Upper lobe of left lung (tissue), 6 donors: Measurements from ENCODE around the gene EVA1A. TPM values are rescaled to one million over a fixed set of nuclear protein-coding genes. Genes with fewer than 3 reads are reported as not detected.

Experiments used
- ATAC-seq, 2 donors: fragments of 200-7000 bp; cut with Tn5 transposase; one replicate each; pipeline ENCODE4 v1.9.1; 2022; ENCODE audit warnings: mild to moderate bottlenecking in 2 of 2, moderate library complexity in 2 of 2; ENCODE audit not compliant: low FRiP score in 2 of 2
- DNase-seq, 2 donors: peaks; one replicate each; pipeline ENCODE4 v3.0.0-alpha.2; 2019 to 2020
- H3K27ac ChIP-seq, 4 donors: fragments of 200-600 bp; sonication (generic); one replicate each; pipeline ENCODE4 v1.5.1; 2016 to 2019
- H3K27me3 ChIP-seq, 4 donors: fragments of 200-600 bp; sonication (generic); one replicate each; pipeline ENCODE4 v1.5.1; 2017 to 2019
- H3K36me3 ChIP-seq, 4 donors: fragments of 200-600 bp; sonication (generic); one replicate each; pipeline ENCODE4 v1.5.1; 2016 to 2019
- H3K4me1 ChIP-seq, 4 donors: fragments of 200-600 bp; sonication (generic); one replicate each; pipeline ENCODE4 v1.5.1; 2018 to 2019
- H3K4me3 ChIP-seq, 4 donors: fragments of 200-600 bp; sonication (generic); one replicate each; pipeline ENCODE4 v1.5.1; 2017 to 2019; ENCODE audit warnings: mild to moderate bottlenecking in 2 of 4, moderate library complexity in 1 of 4
- H3K9me3 ChIP-seq, 4 donors: fragments of 200-600 bp; sonication (generic); one replicate each; pipeline ENCODE4 v1.5.1; 2018 to 2019
- CTCF ChIP-seq, 6 experiments: fragments of 450-650 bp in 4 of 6; fragments of 200-600 bp in 2 of 6; sonication (generic) in 2 of 6; IDR thresholded peaks; one replicate each; pipeline ENCODE4 v1.5.1; 2016 to 2019; ENCODE audit warnings: antibody characterized with exemption in 6 of 6
- EP300 ChIP-seq, 4 donors: sonication (generic); formaldehyde crosslinking; IDR thresholded peaks; one replicate each; pipeline ENCODE4 v1.5.1; 2017; ENCODE audit warnings: antibody characterized with exemption in 4 of 4, control low read depth in 2 of 4
- POLR2A ChIP-seq, 4 donors: fragments of 450-650 bp; IDR thresholded peaks; one replicate each; pipeline ENCODE4 v1.5.1; 2016 to 2017; ENCODE audit warnings: antibody characterized with exemption in 4 of 4, mild to moderate bottlenecking in 2 of 4
- POLR2AphosphoS5 ChIP-seq, 2 donors: sonication (generic); formaldehyde crosslinking; IDR thresholded peaks; one replicate each; pipeline ENCODE4 v1.5.1; 2017; ENCODE audit warnings: antibody characterized with exemption in 2 of 2
- WGBS, 2 donors: methylation state at CpG; one replicate each; pipeline ENCODE4 v1.1.5; 2017 to 2018; 5-methylcytosine and 5-hydroxymethylcytosine counted together
- total RNA-seq, 6 donors: library from RNA; depleted of rRNA in 4 of 6; stranded (reverse); fragments of >200 nt in 4 of 6; gene quantifications; one replicate each; pipeline versions ENCODE4 v1.1.0 to v1.2.1, GENCODE V29; 2016 to 2021
- donor health status: DM: no; HTN: no; CAD: no; lungs with moderate emphysema.
- donor health status: DM: no; HTN: yes; CAD: no; lungs with severe emphysema.

EVA1A gene
- total RNA-seq, 6 donors from 2014 or later = 30.4 to 96.9 (median 55.0) TPM

GRCh38 chr2:75465317-75465984, 95.3 kb downstream of the EVA1A start:
- H3K4me1 ChIP-seq = no peaks in the 10 kb centered on the region
- DNase-seq = no peak
- TF ChIP-seq CTCF (IDR thresholded peaks at IDR 0.05) = peak in 3 of 6 experiments; percentile 23 to 26 (median 23)
- TF ChIP-seq POLR2A (IDR thresholded peaks at IDR 0.05) = no peak
- H3K27me3 ChIP-seq = no peaks in the 10 kb centered on the region
- 62 to 77% methylated on average over 1 of the region's 1 CpG for WGBS, 2 donors
- ATAC-seq = no peak
- no peak overlapping the region for H3K4me3 ChIP-seq
- H3K36me3 ChIP-seq = no peaks in the 10 kb centered on the region
- H3K9me3 ChIP-seq = no peaks in the 10 kb centered on the region
- no peak overlapping the region for H3K27ac ChIP-seq

- H3K27ac ChIP-seq = no peak overlapping the region
- DNase-seq (no peak), ATAC-seq (peak in 1 of 2 donors; percentile 64)
- H3K9me3 ChIP-seq = no peaks in the 10 kb centered on the region
- H3K36me3 ChIP-seq = no peaks in the 10 kb centered on the region
- WGBS, 2 donors = 35 to 50% methylated on average over 4 of the region's 4 CpGs
- no peaks in the 10 kb centered on the region for H3K27me3 ChIP-seq
- H3K4me3 ChIP-seq = no peak overlapping the region
- H3K4me1 ChIP-seq = no peaks in the 10 kb centered on the region
- TF ChIP-seq CTCF (IDR thresholded peaks at IDR 0.05) (peak; percentile 13 to 57 (median 33)), POLR2AphosphoS5 (IDR thresholded peaks at IDR 0.05) (no peak)
Measured at GRCh38 chr2:75464348-75464946, 96.3 kb downstream of the EVA1A start.

GRCh38 chr2:75462721-75463120, 98.0 kb downstream of the EVA1A start:
- Histone ChIP-seq H3K4me3 (no peak overlapping the region), H3K36me3 (no peaks in the 10 kb centered on the region), H3K4me1 (no peaks in the 10 kb centered on the region), H3K27me3 (no peaks in the 10 kb centered on the region), H3K27ac (no peak overlapping the region), H3K9me3 (no peaks in the 10 kb centered on the region)
- DNase-seq (no peak), ATAC-seq (no peak)
- 34 to 54% methylated on average over 4 of the region's 4 CpGs for WGBS, 2 donors
- no peak for TF ChIP-seq POLR2A (IDR thresholded peaks at IDR 0.05)
- no peak for TF ChIP-seq CTCF (IDR thresholded peaks at IDR 0.05)
- TF ChIP-seq EP300 (IDR thresholded peaks at IDR 0.05) = no peak
- no peak for TF ChIP-seq POLR2AphosphoS5 (IDR thresholded peaks at IDR 0.05)

- no peak for TF ChIP-seq EP300 (IDR thresholded peaks at IDR 0.05)
- no peak for TF ChIP-seq POLR2AphosphoS5 (IDR thresholded peaks at IDR 0.05)
- no peak for TF ChIP-seq POLR2A (IDR thresholded peaks at IDR 0.05)
- no peak for TF ChIP-seq CTCF (IDR thresholded peaks at IDR 0.05)
- 58 to 88% methylated on average over 1 of the region's 1 CpG for WGBS, 2 donors
- Histone ChIP-seq H3K4me1 (no peaks in the 10 kb centered on the region), H3K27me3 (no peaks in the 10 kb centered on the region), H3K36me3 (no peaks in the 10 kb centered on the region), H3K9me3 (no peaks in the 10 kb centered on the region), H3K4me3 (no peak overlapping the region), H3K27ac (no peak overlapping the region)
- DNase-seq (no peak), ATAC-seq (no peak)
Measured at GRCh38 chr2:75462206-75462605, 98.5 kb downstream of the EVA1A start.

GRCh38 chr2:75460630-75461029, 100.1 kb downstream of the EVA1A start:
- Histone ChIP-seq H3K27me3 (no peaks in the 10 kb centered on the region), H3K9me3 (no peaks in the 10 kb centered on the region), H3K27ac (no peak overlapping the region), H3K4me3 (no peak overlapping the region), H3K36me3 (no peaks in the 10 kb centered on the region), H3K4me1 (no peaks in the 10 kb centered on the region)
- 93 to 96% methylated on average over 2 of the region's 2 CpGs for WGBS, 2 donors
- ATAC-seq (no peak), DNase-seq (no peak)
- TF ChIP-seq CTCF (IDR thresholded peaks at IDR 0.05) = no peak
- no peak for TF ChIP-seq EP300 (IDR thresholded peaks at IDR 0.05)
- no peak for TF ChIP-seq POLR2AphosphoS5 (IDR thresholded peaks at IDR 0.05)
- TF ChIP-seq POLR2A (IDR thresholded peaks at IDR 0.05) = no peak
